Testis (tissue), 3 donors: ENCODE measurements around the gene ZC3H4. TPM values are rescaled to one million over a fixed set of nuclear protein-coding genes. Genes with fewer than 3 reads are reported as not detected.
"Not testable (repeated sequence)": the region's sequence is repeated elsewhere in the genome, so short reads cannot be mapped to it uniquely, and the experiment has no call there.

Experiments used
- DNase-seq: peaks from one replicate; pipeline ENCODE4 v3.0.0-alpha.2; 2019
- H3K27ac ChIP-seq, 2 donors: fragments of 200-600 bp; sonication (generic); one replicate each; pipeline ENCODE4 v1.5.1; 2019
- H3K27me3 ChIP-seq: fragments of 200-600 bp; sonication (generic); one replicate; pipeline ENCODE4 v1.5.1; 2019
- H3K36me3 ChIP-seq: fragments of 200-600 bp; sonication (generic); one replicate; pipeline ENCODE4 v1.5.1; 2017; ENCODE audit warnings: low read depth; ENCODE audit errors: missing control alignments
- H3K4me1 ChIP-seq: fragments of 200-600 bp; sonication (generic); one replicate; pipeline ENCODE4 v1.5.1; 2019
- H3K4me3 ChIP-seq, 2 donors: fragments of 200-600 bp; sonication (generic); one replicate each; pipeline ENCODE4 v1.5.1; 2017 to 2019
- H3K9me3 ChIP-seq: fragments of 200-600 bp; sonication (generic); one replicate; pipeline ENCODE4 v1.5.1; 2017
- CTCF ChIP-seq, 3 experiments: fragments of 450-650 bp in 2 of 3; fragments of 200-600 bp in 1 of 3; sonication (generic) in 1 of 3; IDR thresholded peaks; one replicate each; pipeline ENCODE4 v1.5.1; 2016 to 2019; ENCODE audit warnings: antibody characterized with exemption in 3 of 3, mild to moderate bottlenecking in 2 of 3, moderate library complexity in 1 of 3
- POLR2A ChIP-seq: fragments of 450-650 bp; IDR thresholded peaks from one replicate; pipeline ENCODE4 v1.6.1; 2017; ENCODE audit warnings: antibody characterized with exemption, mild to moderate bottlenecking, moderate library complexity
- WGBS, 2 donors: methylation state at CpG; one replicate each; pipeline ENCODE4 v1.1.5; 2018; 5-methylcytosine and 5-hydroxymethylcytosine counted together
- intact Hi-C: fragments of 100-400 bp; cut with DNase I; formaldehyde crosslinking; loops from one replicate; pipeline ENCODE4 v1.15.1; 2023; ENCODE audit warnings: low total_unique reads
- polyA plus RNA-seq: library from polyadenylated mRNA; stranded (reverse); fragments of 350-450 nt; fragmentation: Illumina TruSeq; extraction: RNeasy Lipid Tissue Mini Kit (QIAGEN cat#74804); gene quantifications from one replicate; pipeline ENCODE4 v1.2.3, GENCODE V29; 2014; ENCODE audit warnings: low read depth, low replicate concordance; ENCODE audit not compliant: insufficient read depth
- total RNA-seq, 2 donors: library from RNA; depleted of rRNA; stranded (reverse); fragments of >200 nt; gene quantifications; one replicate each; pipeline ENCODE4 v1.2.3, GENCODE V29; 2016

Gene ZC3H4
- total and polyA plus RNA-seq, 3 donors from 2014 or later = 25.4 to 47.3 (median 45.2) TPM

- H3K27ac ChIP-seq = no peak overlapping the region
- no peak overlapping the region for H3K4me3 ChIP-seq
- intact Hi-C loops = no loop called here
- TF ChIP-seq POLR2A (no peak), CTCF (IDR thresholded peaks at IDR 0.05) (no peak)
- 77 to 95% methylated on average over 6 to 11 of the region's 11 CpGs for WGBS, 2 donors
- no peak for DNase-seq
- no peaks in the 10 kb centered on the region for H3K36me3 ChIP-seq
- no peaks in the 10 kb centered on the region for H3K9me3 ChIP-seq
- H3K4me1 ChIP-seq = no peaks in the 10 kb centered on the region
- H3K27me3 ChIP-seq = no peaks in the 10 kb centered on the region
These were observed 48.3 kb downstream of the ZC3H4 start for GRCh38 chr19:47065242-47065641.

DNA sequence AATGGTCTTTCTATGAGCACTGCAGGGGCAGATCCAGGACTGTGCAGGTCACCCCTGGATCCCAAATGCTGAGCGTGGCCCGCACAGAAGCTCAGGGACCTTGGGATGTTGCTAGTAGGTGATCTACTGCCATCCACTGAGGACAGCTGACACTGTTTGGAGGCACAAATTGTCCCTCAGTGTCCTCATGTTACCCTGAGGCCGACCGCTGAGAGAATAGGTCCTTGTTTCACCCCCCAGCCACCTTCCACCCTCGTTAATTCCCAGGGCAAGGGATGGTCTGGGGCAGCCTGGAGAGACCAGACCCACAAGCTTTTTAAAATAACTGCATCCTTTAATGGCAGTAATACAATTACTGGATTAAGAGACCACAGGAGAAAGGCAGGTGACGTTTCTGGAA, 49.7 kb downstream of the ZC3H4 start:
- Histone ChIP-seq H3K4me3 (no peak overlapping the region), H3K9me3 (no peaks in the 10 kb centered on the region), H3K36me3 (no peaks in the 10 kb centered on the region), H3K4me1 (no peaks in the 10 kb centered on the region), H3K27ac (no peak overlapping the region), H3K27me3 (no peaks in the 10 kb centered on the region)
- no peak for DNase-seq
- intact Hi-C loops = no loop called here
- WGBS, 2 donors = 55 to 64% methylated on average over 4 to 6 of the region's 6 CpGs
- TF ChIP-seq POLR2A (no peak), CTCF (IDR thresholded peaks at IDR 0.05) (no peak)

GRCh38 chr19:47058621-47059022, 55.0 kb downstream of the ZC3H4 start:
- H3K36me3 ChIP-seq = no peaks in the 10 kb centered on the region
- DNase-seq = no peak
- H3K4me1 ChIP-seq = no peaks in the 10 kb centered on the region
- whole genome bisulfite sequencing, 2 donors = 73 to 78% methylated on average over 11 of the region's 11 CpGs
- no peaks in the 10 kb centered on the region for H3K9me3 ChIP-seq
- TF ChIP-seq POLR2A (no peak), CTCF (IDR thresholded peaks at IDR 0.05) (no peak)
- intact Hi-C loops = no loop called here
- H3K4me3 ChIP-seq = no peak overlapping the region
- no peak overlapping the region for H3K27ac ChIP-seq
- no peaks in the 10 kb centered on the region for H3K27me3 ChIP-seq

DNA sequence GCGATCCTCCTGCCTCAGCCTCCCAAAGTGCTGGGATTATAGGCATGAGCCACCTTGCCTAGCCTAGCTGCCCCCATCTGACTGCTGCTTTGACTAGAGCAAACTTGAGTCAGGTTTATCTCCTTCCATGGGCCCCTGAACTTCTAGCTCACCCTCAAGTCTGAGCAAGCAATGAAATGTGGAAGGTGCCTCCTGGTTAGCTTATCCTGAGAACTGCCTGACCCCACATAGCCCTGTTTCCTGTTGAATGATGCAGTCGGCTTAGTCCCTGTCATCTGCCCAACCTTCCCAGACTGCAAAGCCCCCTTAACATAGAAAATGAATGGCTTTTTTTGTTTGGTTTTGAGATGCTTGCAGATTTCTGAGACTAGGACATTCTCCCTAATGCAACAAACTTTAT, 56.2 kb downstream of the ZC3H4 start:
- H3K36me3 ChIP-seq = no peaks in the 10 kb centered on the region
- DNase-seq = no peak
- TF ChIP-seq POLR2A = no peak
- no peak for TF ChIP-seq CTCF (IDR thresholded peaks at IDR 0.05)
- H3K4me1 ChIP-seq = no peaks in the 10 kb centered on the region
- no peak overlapping the region for H3K4me3 ChIP-seq
- WGBS, 2 donors = 71 to 77% methylated on average over 2 of the region's 2 CpGs
- no peak overlapping the region for H3K27ac ChIP-seq
- intact Hi-C loops = no loop called here
- H3K27me3 ChIP-seq = no peaks in the 10 kb centered on the region
- H3K9me3 ChIP-seq = no peaks in the 10 kb centered on the region

DNA sequence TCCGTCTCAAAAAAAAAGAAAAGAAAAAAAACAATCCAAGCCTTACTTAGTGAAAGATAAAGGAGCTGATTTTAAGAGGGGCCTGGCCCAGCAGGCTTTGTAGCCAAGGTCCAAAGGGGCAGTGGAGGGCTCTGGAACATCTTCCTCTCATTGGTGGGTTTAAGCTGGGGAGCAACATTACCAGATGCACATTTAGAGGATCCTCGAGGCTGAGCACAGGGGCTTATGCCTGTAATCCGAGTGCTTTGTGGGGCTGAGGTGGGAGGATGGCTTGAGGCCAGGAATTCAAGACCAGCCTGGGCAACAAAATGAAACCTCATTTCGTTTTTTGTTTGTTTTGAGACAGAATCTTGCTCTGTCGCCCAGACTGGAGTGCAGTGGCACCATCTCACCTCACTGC, 57.2 kb downstream of the ZC3H4 start:
- Histone ChIP-seq H3K27me3 (no peaks in the 10 kb centered on the region), H3K36me3 (no peaks in the 10 kb centered on the region), H3K27ac (no peak overlapping the region), H3K9me3 (no peaks in the 10 kb centered on the region), H3K4me3 (no peak overlapping the region), H3K4me1 (no peaks in the 10 kb centered on the region)
- intact Hi-C loops = no loop called here
- TF ChIP-seq CTCF (IDR thresholded peaks at IDR 0.05) (no peak), POLR2A (no peak)
- no peak for DNase-seq
- WGBS, 2 donors = 57 to 73% methylated on average over 5 of the region's 5 CpGs

- H3K27ac ChIP-seq, H3K4me3 ChIP-seq, H3K27me3 ChIP-seq, H3K9me3 ChIP-seq, DNase-seq, H3K4me1 ChIP-seq, intact Hi-C loops, H3K36me3 ChIP-seq: not testable (repeated sequence)
- 90 to 100% methylated on average over 3 of the region's 3 CpGs for WGBS, 2 donors
These were observed 63.0 kb downstream of the ZC3H4 start for GRCh38 chr19:47050562-47050961.
